Adrenal gland (tissue), 12 donors: ENCODE data around the gene CSTA. TPM values are rescaled to one million over a fixed set of nuclear protein-coding genes. Genes with fewer than 3 reads are reported as not detected.
A peak's percentile ranks its signal among the peaks of the same experiment; 100 is the strongest.

Experiments used
- DNase-seq, 7 donors: peaks; one replicate each; pipeline ENCODE4 v3.0.0-alpha.2; 2019 to 2020
- H3K27ac ChIP-seq, 5 donors: fragments of 200-600 bp; sonication (generic) in 4 of 5; 1 replicate in 3 of 5; 2 replicates in 2 of 5; pipeline versions ENCODE4 v1.5.1 to v1.8.0; 2016 to 2020; ENCODE audit warnings: mild to moderate bottlenecking in 1 of 5
- H3K27me3 ChIP-seq: fragments of 200-600 bp; 2 replicates; pipeline ENCODE4 v1.8.0; 2021
- H3K36me3 ChIP-seq, 2 donors: fragments of 200-600 bp; replicated peaks in 1 of 2; 1 replicate in 1 of 2; 2 replicates in 1 of 2; pipeline versions ENCODE4 v1.5.1 to v1.8.0; 2018 to 2022
- H3K4me1 ChIP-seq, 2 donors: fragments of 200-600 bp; replicated peaks in 1 of 2; 1 replicate in 1 of 2; 2 replicates in 1 of 2; pipeline versions ENCODE4 v1.5.1 to v1.8.0; 2018 to 2021
- H3K4me3 ChIP-seq, 4 donors: fragments of 200-600 bp; sonication (generic) in 3 of 4; one replicate each; pipeline ENCODE4 v1.5.1; 2016 to 2018
- H3K9me3 ChIP-seq, 3 donors: fragments of 200-600 bp; sonication (generic) in 1 of 3; replicated peaks in 1 of 3; 1 replicate in 2 of 3; 2 replicates in 1 of 3; pipeline versions ENCODE4 v1.5.1 to v1.8.0; 2016 to 2021
- POLR2A ChIP-seq, 2 donors: fragments of 450-650 bp; IDR thresholded peaks; one replicate each; pipeline ENCODE4 v1.6.1; 2017; ENCODE audit warnings: antibody characterized with exemption in 2 of 2, mild to moderate bottlenecking in 2 of 2, moderate library complexity in 1 of 2
- WGBS, 4 donors: extraction: QIAGEN DNeasy Blood & Tissue Kit in 2 of 4; methylation state at CpG; one replicate each; pipeline versions ENCODE4 v1.1.5 to v1.1.7; 2013 to 2017; 5-methylcytosine and 5-hydroxymethylcytosine counted together
- intact Hi-C, 2 donors: fragments of 100-400 bp; cut with DNase I; formaldehyde crosslinking; loops; one replicate each; pipeline versions ENCODE4 v1.14.1 to v1.15.0; 2022 to 2023
- polyA plus RNA-seq, 3 donors: library from polyadenylated mRNA; stranded (reverse); fragments of 200-250 nt in 2 of 3; fragments of 350-450 nt in 1 of 3; fragmentation: Illumina TruSeq in 1 of 3; extraction: RNeasy Lipid Tissue Mini Kit (QIAGEN cat#74804) in 1 of 3; gene quantifications; one replicate each; pipeline ENCODE4 v1.2.3, GENCODE V29; 2013 to 2014
- total RNA-seq, 9 donors: library from RNA; depleted of rRNA in 4 of 9; stranded (reverse); fragments of >200 nt in 4 of 9; fragments of 120-200 nt in 1 of 9; fragmentation: NEBNext Ultra II Directional in 1 of 9; extraction: Animal tissue kit (Norgen Biotek cat#: 25700) in 1 of 9; gene quantifications; one replicate each; pipeline versions ENCODE4 v1.1.0 to v1.2.4, GENCODE V29; 2013 to 2023
- TF ChIP-seq, protein P1 (sequence below), 6 experiments: fragments of 450-650 bp in 4 of 6; fragments of 200-600 bp in 2 of 6; sonication (generic) in 1 of 6; IDR thresholded peaks; 1 replicate in 5 of 6; 2 replicates in 1 of 6; pipeline versions ENCODE4 v1.5.1 to v1.8.0; 2016 to 2021; ENCODE audit warnings: antibody characterized with exemption in 6 of 6, mild to moderate bottlenecking in 2 of 6, moderate library complexity in 1 of 6
- donor health status: healthy with polysubstance abuse.
- donor health status: Bipolar disorder and iron deficiency.
- donor health status: DM: yes; HTN: yes; CAD: no.
- donor health status: DM: no; HTN: no; CAD: no.
- donor health status: DM: no; HTN: no; CAD: no.
- donor health status: DM: yes; HTN: yes; CAD: no.

Gene CSTA
- total and polyA plus RNA-seq, 12 donors: 1.1 to 15.7 (median 4.4) TPM; not detected in 1

DNA sequence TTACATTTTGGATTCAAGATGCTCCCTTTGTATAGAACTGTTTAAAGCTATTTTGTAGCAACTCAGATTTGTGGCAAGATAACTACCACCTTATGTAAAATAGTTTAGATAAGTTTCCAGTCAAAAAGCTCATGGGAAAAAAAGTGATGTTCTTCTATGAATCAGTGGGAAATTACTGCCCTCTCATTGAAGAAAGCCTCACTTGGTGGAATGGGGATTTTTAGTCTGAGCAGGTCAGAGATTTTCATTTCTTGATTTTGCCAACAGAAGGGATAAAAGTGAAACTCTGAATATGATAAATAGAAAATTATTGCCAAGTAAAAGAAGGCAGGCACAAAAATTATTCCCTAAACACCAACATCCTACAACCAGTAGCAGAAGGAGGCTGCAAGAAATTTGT, 25.8 kb upstream of the CSTA start:
- intact Hi-C loops: no loop called here
- Histone ChIP-seq H3K36me3 (no peaks in the 10 kb centered on the region), H3K4me1 (no peaks in the 10 kb centered on the region), H3K4me3 (no peak overlapping the region), H3K27me3 (no peaks in the 10 kb centered on the region), H3K27ac (no peak overlapping the region), H3K9me3 (no peaks in the 10 kb centered on the region)
- TF ChIP-seq POLR2A (IDR thresholded peaks at IDR 0.05): no peak
- TF ChIP-seq, protein P1, sequence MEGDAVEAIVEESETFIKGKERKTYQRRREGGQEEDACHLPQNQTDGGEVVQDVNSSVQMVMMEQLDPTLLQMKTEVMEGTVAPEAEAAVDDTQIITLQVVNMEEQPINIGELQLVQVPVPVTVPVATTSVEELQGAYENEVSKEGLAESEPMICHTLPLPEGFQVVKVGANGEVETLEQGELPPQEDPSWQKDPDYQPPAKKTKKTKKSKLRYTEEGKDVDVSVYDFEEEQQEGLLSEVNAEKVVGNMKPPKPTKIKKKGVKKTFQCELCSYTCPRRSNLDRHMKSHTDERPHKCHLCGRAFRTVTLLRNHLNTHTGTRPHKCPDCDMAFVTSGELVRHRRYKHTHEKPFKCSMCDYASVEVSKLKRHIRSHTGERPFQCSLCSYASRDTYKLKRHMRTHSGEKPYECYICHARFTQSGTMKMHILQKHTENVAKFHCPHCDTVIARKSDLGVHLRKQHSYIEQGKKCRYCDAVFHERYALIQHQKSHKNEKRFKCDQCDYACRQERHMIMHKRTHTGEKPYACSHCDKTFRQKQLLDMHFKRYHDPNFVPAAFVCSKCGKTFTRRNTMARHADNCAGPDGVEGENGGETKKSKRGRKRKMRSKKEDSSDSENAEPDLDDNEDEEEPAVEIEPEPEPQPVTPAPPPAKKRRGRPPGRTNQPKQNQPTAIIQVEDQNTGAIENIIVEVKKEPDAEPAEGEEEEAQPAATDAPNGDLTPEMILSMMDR (IDR thresholded peaks at IDR 0.05): no peak
- DNase-seq: no peak

DNA sequence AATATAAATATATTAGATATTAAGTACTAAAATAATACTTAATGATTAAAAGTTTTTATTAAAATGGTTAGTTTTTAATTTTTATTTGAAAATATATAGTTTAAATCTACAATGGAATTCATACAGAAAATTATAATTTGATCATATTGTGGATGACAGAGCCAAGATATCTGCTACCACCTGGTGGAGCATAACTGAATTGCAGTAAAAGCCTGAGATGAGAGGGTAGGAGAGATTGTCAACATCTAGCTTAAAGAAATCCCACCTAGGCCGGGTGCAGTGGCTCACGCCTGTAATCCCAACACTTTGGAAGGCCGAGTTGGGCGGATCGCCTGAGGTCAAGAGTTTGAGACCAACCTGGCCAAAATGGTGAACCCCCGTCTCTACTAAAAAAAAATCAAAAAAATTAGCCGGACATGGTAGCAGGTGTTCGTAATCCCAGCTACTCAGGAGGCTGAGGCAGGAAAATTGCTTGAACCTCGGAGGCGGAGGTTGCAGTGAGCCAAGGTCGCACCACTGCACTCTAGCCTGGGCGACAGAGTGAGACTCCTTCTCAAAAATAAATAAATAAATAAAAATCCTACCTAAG, 25.1 kb upstream of the CSTA start:
- no peak overlapping the region for H3K4me3 ChIP-seq
- H3K36me3 ChIP-seq: no peaks in the 10 kb centered on the region
- no peaks in the 10 kb centered on the region for H3K9me3 ChIP-seq
- H3K27ac ChIP-seq: no peak overlapping the region
- no peak for DNase-seq
- TF ChIP-seq, protein P1 (IDR thresholded peaks at IDR 0.05): peak in 5 of 6 experiments; percentile 23 to 46 (median 27)
- no peak for TF ChIP-seq POLR2A (IDR thresholded peaks at IDR 0.05)
- H3K27me3 ChIP-seq: no peaks in the 10 kb centered on the region
- intact Hi-C loops: no loop called here
- H3K4me1 ChIP-seq: no peaks in the 10 kb centered on the region
- 77 to 89% (median 87%) methylated on average over 12 of the region's 12 CpGs for WGBS, 4 donors

DNA sequence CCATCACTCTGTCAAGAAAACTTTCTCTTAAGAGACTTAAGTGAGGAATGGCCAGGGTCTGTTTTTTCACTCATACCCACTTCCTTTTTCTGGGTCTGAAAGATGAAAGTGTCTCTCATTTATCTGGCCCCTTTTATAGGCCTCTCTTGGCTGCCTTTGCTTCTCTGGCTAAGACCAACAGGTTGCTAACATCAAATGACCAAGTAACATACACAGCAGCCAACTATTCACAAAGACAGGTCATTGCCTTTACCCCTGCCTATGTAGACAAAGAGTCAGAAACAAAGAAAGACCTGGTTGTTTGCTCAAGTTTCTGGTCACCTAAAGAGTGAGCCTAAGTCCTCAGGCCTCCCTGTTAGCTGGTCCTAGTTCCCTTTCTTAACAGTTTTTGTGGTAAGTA, 24.0 kb upstream of the CSTA start:
- DNase-seq: no peak
- Histone ChIP-seq H3K27me3 (no peaks in the 10 kb centered on the region), H3K36me3 (no peaks in the 10 kb centered on the region), H3K4me1 (no peaks in the 10 kb centered on the region), H3K27ac (no peak overlapping the region), H3K9me3 (no peaks in the 10 kb centered on the region), H3K4me3 (no peak overlapping the region)
- TF ChIP-seq, protein P1 (IDR thresholded peaks at IDR 0.05): no peak
- TF ChIP-seq POLR2A (IDR thresholded peaks at IDR 0.05): no peak
- intact Hi-C loops: no loop called here

DNA sequence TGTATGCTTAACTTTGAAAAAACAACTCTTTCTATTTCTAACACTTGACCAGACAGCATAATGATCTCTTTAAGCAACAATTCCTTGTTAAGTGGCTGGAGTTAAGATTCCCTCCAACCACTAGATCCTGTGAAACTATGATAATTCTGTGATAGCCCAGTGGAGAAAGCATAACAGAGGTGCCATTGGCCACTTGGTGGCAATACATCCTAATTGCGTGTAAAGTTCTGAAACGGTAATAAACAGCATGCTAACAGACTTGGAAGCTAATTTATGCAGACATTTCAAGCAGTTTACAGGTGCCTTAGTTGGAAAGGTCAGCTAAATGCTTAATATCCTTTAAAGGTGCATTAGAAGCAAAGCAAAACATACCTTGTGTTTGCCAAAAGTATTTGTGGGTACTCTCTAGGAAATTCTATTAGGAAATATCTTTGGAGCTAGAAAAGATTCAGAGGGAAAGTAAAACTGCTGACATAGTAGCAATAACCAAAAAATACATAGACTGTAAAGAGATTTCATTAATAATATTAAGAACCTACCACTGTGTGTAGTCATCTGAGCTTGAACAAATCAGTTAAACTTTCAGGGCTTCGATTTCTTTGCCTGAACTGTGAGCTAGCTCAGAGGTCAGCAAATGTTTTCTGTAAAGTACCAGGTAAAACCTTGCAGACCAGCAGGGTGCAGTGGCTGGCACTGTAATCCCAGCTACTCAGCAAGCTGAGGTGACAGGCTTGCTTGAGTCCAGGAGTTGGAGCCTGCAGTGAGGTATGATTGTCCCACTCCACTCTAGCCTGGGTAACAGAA, 19.0 kb upstream of the CSTA start:
- Histone ChIP-seq H3K27ac (no peak overlapping the region), H3K27me3 (no peaks in the 10 kb centered on the region), H3K36me3 (no peaks in the 10 kb centered on the region), H3K4me3 (no peak overlapping the region), H3K9me3 (no peaks in the 10 kb centered on the region), H3K4me1 (no peaks in the 10 kb centered on the region)
- TF ChIP-seq, protein P1 (IDR thresholded peaks at IDR 0.05): peak in 4 of 6 experiments; percentile 9 to 37 (median 30)
- TF ChIP-seq POLR2A (IDR thresholded peaks at IDR 0.05): no peak
- DNase-seq: peak in 5 of 7 donors; percentile 21 to 58 (median 55)
- intact Hi-C loops: no loop called here
- WGBS, 4 donors: 15 to 30% (median 25%) methylated on average over 3 of the region's 3 CpGs
